H1 (cell line): Measurements from ENCODE around the gene TXNDC5. TPM values are rescaled to one million over a fixed set of nuclear protein-coding genes. Genes with fewer than 3 reads are reported as not detected.

Experiments used
- CTCF ChIA-PET: fragments of 300-600 bp; sonication (Branson Sonifier 250); formaldehyde crosslinking; loops from one replicate; lab custom pipeline; 2021; ENCODE audit not compliant: partially characterized antibody; lab: Charles Lee
- POLR2A ChIA-PET: fragments of 300-600 bp; sonication (Branson Sonifier 250); formaldehyde crosslinking; loops from one replicate; lab custom pipeline; 2021; ENCODE audit warnings: inconsistent platforms; ENCODE audit not compliant: partially characterized antibody; lab: Charles Lee
- DNase-seq, 2 experiments: peaks; one replicate each; pipeline versions ENCODE4 v3.0.0 to v3.0.0-alpha.2; 2010 to 2022; ENCODE audit warnings: low spot score in 2 of 2, low read depth in 1 of 2, mixed read lengths in 1 of 2
- FAIRE-seq: peaks from 2 replicates; lab custom pipeline; 2011; peaks lifted over from hg19 to GRCh38; lab: Jason Lieb, UNC
- H2AFZ ChIP-seq: 2 replicates; pipeline ENCODE4 v1.8.1; 2012; ENCODE audit warnings: low read length, inconsistent platforms
- H2AK5ac ChIP-seq: 2 replicates; pipeline ENCODE4 v1.6.1; 2013; ENCODE audit warnings: low read depth, low read length
- H2BK120ac ChIP-seq: replicated peaks from 2 replicates; pipeline ENCODE3; 2013; ENCODE audit warnings: low read depth, low read length, inconsistent platforms
- H2BK12ac ChIP-seq: 2 replicates; pipeline ENCODE4 v1.6.1; 2013; ENCODE audit warnings: low read depth, low read length
- H2BK15ac ChIP-seq: 2 replicates; pipeline ENCODE4 v1.6.1; 2013; ENCODE audit warnings: low read length
- H2BK20ac ChIP-seq: 2 replicates; pipeline ENCODE4 v1.6.1; 2013; ENCODE audit warnings: low read length
- H2BK5ac ChIP-seq: 2 replicates; pipeline ENCODE4 v1.6.1; 2013; ENCODE audit warnings: low read depth, low read length
- H3K14ac ChIP-seq: 2 replicates; pipeline ENCODE4 v1.6.1; 2013; ENCODE audit warnings: inconsistent platforms; ENCODE audit not compliant: insufficient read length
- H3K18ac ChIP-seq: 2 replicates; pipeline ENCODE4 v1.6.1; 2013; ENCODE audit warnings: low read length; ENCODE audit errors: extremely low read depth
- H3K23ac ChIP-seq: 2 replicates; pipeline ENCODE4 v1.6.1; 2013; ENCODE audit warnings: inconsistent platforms; ENCODE audit not compliant: insufficient read length
- H3K23me2 ChIP-seq: 2 replicates; pipeline ENCODE4 v1.6.1; 2013; ENCODE audit warnings: low read depth, low read length
- H3K27ac ChIP-seq: 2 replicates; pipeline ENCODE4 v1.6.1; 2011; ENCODE audit warnings: low read depth, low read length, inconsistent platforms
- H3K27me3 ChIP-seq, 4 experiments: replicated peaks in 1 of 4; 1 replicate in 1 of 4; 2 replicates in 3 of 4; pipeline versions ENCODE4 v1.6.1 to v1.8.1; 2011 to 2013; ENCODE audit warnings: low read length in 3 of 4, mild to moderate bottlenecking in 3 of 4, inconsistent platforms in 2 of 4, mixed read lengths in 2 of 4, moderate library complexity in 1 of 4; ENCODE audit not compliant: control insufficient read depth in 3 of 4, insufficient read depth in 3 of 4; ENCODE audit errors: extremely low read depth in 1 of 4
- H3K36me3 ChIP-seq, 4 experiments: 2 replicates each; pipeline versions ENCODE4 v1.6.1 to v1.8.1; 2011 to 2013; ENCODE audit warnings: mild to moderate bottlenecking in 4 of 4, low read length in 3 of 4, moderate library complexity in 2 of 4, control low read depth in 1 of 4, inconsistent platforms in 1 of 4; ENCODE audit not compliant: insufficient read depth in 4 of 4, control insufficient read depth in 2 of 4
- H3K4ac ChIP-seq: replicated peaks from 2 replicates; pipeline ENCODE3; 2013; ENCODE audit warnings: low read length, low read depth, mixed read lengths, inconsistent platforms; ENCODE audit not compliant: insufficient read length
- H3K4me1 ChIP-seq, 4 experiments: replicated peaks in 1 of 4; 1 replicate in 1 of 4; 2 replicates in 3 of 4; pipeline versions ENCODE4 v1.6.1 to v1.8.1; 2011 to 2013; ENCODE audit warnings: low read length in 3 of 4, inconsistent platforms in 2 of 4, mixed read lengths in 1 of 4; ENCODE audit not compliant: insufficient read depth in 4 of 4, control insufficient read depth in 3 of 4
- H3K4me2 ChIP-seq, 2 experiments: 2 replicates each; pipeline versions ENCODE4 v1.6.1 to v1.8.1; 2011 to 2013; ENCODE audit warnings: low read depth in 2 of 2, low read length in 2 of 2, control low read depth in 1 of 2, inconsistent platforms in 1 of 2, mild to moderate bottlenecking in 1 of 2; ENCODE audit not compliant: insufficient read depth in 1 of 2
- H3K4me3 ChIP-seq, 4 experiments: fragments of 200-600, 300-600 bp in 1 of 4; sonication (generic), shearing (Covaris generic), sonication (Bioruptor Twin) in 1 of 4; 2 replicates each; pipeline versions ENCODE4 v1.5.1 to v1.8.1; 2011 to 2016; ENCODE audit warnings: low read length in 4 of 4, low read depth in 3 of 4, control low read depth in 2 of 4, inconsistent platforms in 2 of 4, mild to moderate bottlenecking in 2 of 4, mixed read lengths in 1 of 4, moderate library complexity in 1 of 4; ENCODE audit not compliant: insufficient read depth in 2 of 4; ENCODE audit errors: extremely low read depth in 1 of 4
- H3K56ac ChIP-seq: replicated peaks from 2 replicates; pipeline ENCODE3; 2013; ENCODE audit warnings: low read depth, mild to moderate bottlenecking, mixed read lengths, low read length, inconsistent platforms; ENCODE audit not compliant: insufficient read length
- H3K79me1 ChIP-seq: 2 replicates; pipeline ENCODE4 v1.6.1; 2013; ENCODE audit warnings: low read depth, low read length, control low read depth
- H3K79me2 ChIP-seq, 2 experiments: 2 replicates each; pipeline versions ENCODE4 v1.6.1 to v1.8.1; 2012 to 2013; ENCODE audit warnings: low read length in 2 of 2, mild to moderate bottlenecking in 2 of 2, inconsistent platforms in 1 of 2; ENCODE audit not compliant: insufficient read depth in 2 of 2, control insufficient read depth in 1 of 2
- H3K9ac ChIP-seq, 4 experiments: replicated peaks in 1 of 4; 1 replicate in 1 of 4; 2 replicates in 3 of 4; pipeline versions ENCODE4 v1.6.1 to v1.8.1; 2011 to 2013; ENCODE audit warnings: low read depth in 3 of 4, low read length in 3 of 4, control low read depth in 2 of 4, mild to moderate bottlenecking in 2 of 4, moderate library complexity in 2 of 4, inconsistent platforms in 1 of 4; ENCODE audit errors: extremely low read depth in 1 of 4
- H3K9me3 ChIP-seq, 2 experiments: 2 replicates each; pipeline versions ENCODE4 v1.6.1 to v1.8.1; 2012 to 2013; ENCODE audit warnings: mild to moderate bottlenecking in 2 of 2, moderate library complexity in 2 of 2, control low read depth in 1 of 2, inconsistent platforms in 1 of 2, low read depth in 1 of 2, low read length in 1 of 2, mixed read lengths in 1 of 2; ENCODE audit not compliant: insufficient read depth in 2 of 2
- H4K20me1 ChIP-seq, 2 experiments: replicated peaks in 1 of 2; 2 replicates each; pipeline versions ENCODE3 to v1.8.1; 2011 to 2013; ENCODE audit warnings: inconsistent platforms in 2 of 2, low read length in 2 of 2, mild to moderate bottlenecking in 1 of 2; ENCODE audit not compliant: insufficient read depth in 2 of 2, control insufficient read depth in 1 of 2
- H4K5ac ChIP-seq: 2 replicates; pipeline ENCODE4 v1.6.1; 2013; ENCODE audit warnings: low read length, low read depth, mixed read lengths, inconsistent platforms; ENCODE audit not compliant: insufficient read length
- H4K8ac ChIP-seq: 2 replicates; pipeline ENCODE4 v1.8.0; 2013; ENCODE audit warnings: mild to moderate bottlenecking, moderate library complexity, low read length, inconsistent platforms; ENCODE audit not compliant: insufficient read depth; ENCODE audit errors: extremely low read depth
- H4K91ac ChIP-seq: replicated peaks from 2 replicates; pipeline ENCODE3; 2013; ENCODE audit warnings: low read length, mixed read lengths, inconsistent platforms; ENCODE audit not compliant: insufficient read length
- BACH1 ChIP-seq: IDR thresholded peaks from 2 replicates; pipeline ENCODE4 v1.6.1; 2012; ENCODE audit warnings: low read length, improper control_type of control experiment
- JUND ChIP-seq: IDR thresholded peaks from 2 replicates; pipeline ENCODE4 v1.6.1; 2011; ENCODE audit warnings: mild to moderate bottlenecking, improper control_type of control experiment, low read length
- WGBS, 2 experiments: shearing (Covaris generic) in 1 of 2; methylation state at CpG; one replicate each; pipeline versions ENCODE4 v1.1.6 to v1.1.7; 2013 to 2015; ENCODE audit warnings: low lambda C conversion rate in 2 of 2, mixed read lengths in 2 of 2, inconsistent platforms in 1 of 2, low coverage in 1 of 2, missing lambda C conversion rate in 1 of 2; ENCODE audit not compliant: insufficient replicate concordance in 2 of 2, insufficient coverage in 1 of 2, insufficient read length in 1 of 2; ENCODE audit errors: extremely low coverage in 1 of 2, missing lambda C conversion rate in 1 of 2; 5-methylcytosine and 5-hydroxymethylcytosine counted together
- polyA plus RNA-seq, 7 experiments: library from polyadenylated mRNA; depleted of rRNA in 3 of 7; stranded (reverse) in 5 of 7; unstranded in 2 of 7; fragments of >200 nt in 5 of 7; fragments of 200-250 nt in 2 of 7; gene quantifications; 1 replicate in 5 of 7; 2 replicates in 1 of 7; 4 replicates in 1 of 7; pipeline versions ENCODE4 v1.2.1 to v1.2.3, GENCODE V29; 2011 to 2013; ENCODE audit warnings: missing spikeins in 2 of 7, mixed read lengths in 2 of 7
- total RNA-seq: library from RNA; stranded (reverse); fragmentation: NEBNext Ultra II Directional; extraction: Animal tissue kit (Norgen Biotek cat#: 25700); gene quantifications from 2 replicates; pipeline ENCODE4 v1.2.1, GENCODE V29; 2021

Gene TXNDC5
- total and polyA plus RNA-seq, 2 of the 8 experiments (the other 6 are each of a cell fraction or from before 2014, with no cell fraction given) = 114 to 172 TPM

- Histone ChIP-seq H3K4me2 (no peak overlapping the region), H2BK15ac (no peak overlapping the region), H2AFZ (no peak overlapping the region), H3K4me3 (no peak overlapping the region), H2BK5ac (no peak overlapping the region), H3K56ac (no peak overlapping the region), H3K27ac (no peak overlapping the region), H4K5ac (no peak overlapping the region), H3K36me3 (0 out of 8 replicates have a peak, but pooled peaks cover 0 to 4% (median 0%) of the 10 kb centered on the region in 4 experiments), H2BK20ac (no peak overlapping the region), H2AK5ac (no peak overlapping the region), H3K23ac (no peak overlapping the region), H3K14ac (no peak overlapping the region), H4K91ac (no peak overlapping the region), H3K4ac (no peak overlapping the region), H2BK120ac (no peak overlapping the region), H2BK12ac (no peak overlapping the region), H3K79me2 (no peaks in the 10 kb centered on the region), H3K23me2 (no peaks in the 10 kb centered on the region), H4K8ac (no peak overlapping the region), H3K27me3 (no peaks in the 10 kb centered on the region), H3K79me1 (no peaks in the 10 kb centered on the region), H3K9me3 (peaks cover 8 to 15% of the 10 kb centered on the region in 2 experiments), H4K20me1 (no peaks in the 10 kb centered on the region), H3K9ac (no peak overlapping the region), H3K4me1 (no peaks in the 10 kb centered on the region), H3K18ac (no peak overlapping the region)
- 80% methylated on average over 4 of the region's 4 CpGs; no CpG with 5 or more reads in 1 of the 2 experiments for WGBS, 2 experiments
- no peak for TF ChIP-seq BACH1
- no peak for TF ChIP-seq JUND
- DNase-seq (no peak), FAIRE-seq (no peak)
- POLR2A ChIA-PET = no interaction called here
- CTCF ChIA-PET = no interaction called here
Measured at GRCh38 chr6:7848229-7848628, 62.4 kb downstream of the TXNDC5 start.
